ENCODE results near the gene ADAMTS3.

The ADAMTS3 gene

DNA sequence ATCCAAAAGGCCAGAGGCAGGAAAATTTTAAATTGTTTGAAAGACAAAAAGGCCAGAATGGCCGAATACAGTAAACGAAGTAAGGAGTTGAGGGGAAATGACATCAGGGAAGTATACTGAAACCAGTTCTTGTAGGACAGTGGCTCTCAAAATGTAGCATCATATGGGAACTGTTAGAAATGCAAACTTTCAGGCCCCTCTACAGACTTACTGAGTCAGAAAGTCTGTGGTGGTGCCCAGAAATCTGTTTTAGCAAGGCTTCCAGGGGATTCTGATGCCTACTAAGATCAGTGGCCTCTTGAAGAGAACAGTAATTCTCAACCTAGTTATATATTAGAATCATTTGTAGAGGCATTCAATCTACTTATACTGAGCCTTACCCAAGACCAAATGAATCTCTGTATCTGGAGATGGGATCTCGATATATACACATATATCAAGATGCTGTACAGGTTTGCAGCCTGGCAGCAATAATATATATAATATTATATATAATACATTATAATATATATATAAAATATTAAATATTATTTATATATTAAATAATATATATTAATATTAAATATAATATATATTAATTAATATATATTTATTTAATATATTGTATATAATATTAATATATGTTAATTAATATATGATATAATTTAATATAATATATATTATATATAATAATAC lies 39.7 kb downstream of the ADAMTS3 start:
- DNase-seq, result no peak
- no peak for TF ChIP-seq POLR2A (IDR thresholded peaks at IDR 0.05; ENCODE audit: low read length)
- TF ChIP-seq GATA1 (IDR thresholded peaks at IDR 0.05; ENCODE audit: low read depth, low read length), result no peak

DNA sequence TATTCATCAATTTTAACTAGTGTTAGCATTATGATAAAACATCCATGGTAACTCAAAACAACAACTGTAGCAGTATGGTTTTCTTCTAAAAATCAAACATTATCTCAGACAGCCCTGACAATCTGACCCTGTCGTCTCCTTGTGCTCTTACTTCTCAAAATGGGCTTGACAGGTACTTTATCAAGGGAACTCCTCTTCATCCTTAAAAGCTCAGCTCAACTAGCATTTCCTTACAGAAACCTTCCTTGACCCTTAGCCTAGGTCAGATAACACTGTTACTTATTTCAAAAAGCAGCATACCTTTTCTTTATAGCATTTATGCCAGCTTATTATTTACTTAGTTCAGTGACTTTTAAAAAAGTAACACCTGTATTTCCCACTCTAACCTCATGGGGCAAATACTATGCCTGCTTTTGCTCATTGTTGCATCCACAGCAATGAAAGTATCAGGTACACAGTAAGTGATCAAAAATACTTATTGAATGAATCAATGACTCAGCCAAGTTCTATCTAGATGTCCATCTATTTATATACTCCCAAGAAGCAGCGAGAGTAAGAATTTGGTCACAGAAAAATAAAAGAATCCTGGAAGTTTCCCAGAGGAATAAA lies 41.9 kb downstream of the ADAMTS3 start:
- TF ChIP-seq POLR2A (IDR thresholded peaks at IDR 0.05; ENCODE audit: low read length), result no peak
- no peak for TF ChIP-seq GATA1 (IDR thresholded peaks at IDR 0.05; ENCODE audit: low read depth, low read length)
- DNase-seq, result no peak

DNA sequence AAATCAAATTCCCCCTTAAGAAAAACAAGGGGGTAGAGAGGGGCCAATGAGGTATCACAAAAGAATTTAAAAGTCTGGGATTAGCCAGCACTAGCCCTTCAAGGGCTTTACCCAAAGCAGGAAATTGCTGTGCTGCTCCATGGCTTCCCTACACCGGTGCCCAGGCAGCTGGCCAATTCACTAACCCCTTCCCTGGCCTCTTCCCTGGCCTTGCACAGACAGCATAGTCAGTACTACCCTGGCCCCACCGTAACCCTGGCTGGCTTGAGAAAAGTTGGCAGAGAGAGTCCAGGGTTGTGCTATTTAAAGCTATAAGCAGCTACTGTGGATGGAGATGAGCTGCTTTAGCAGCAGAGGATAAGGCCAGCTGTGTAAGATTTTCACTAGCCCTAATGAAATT lies 43.1 kb downstream of the ADAMTS3 start:
- TF ChIP-seq POLR2A (IDR thresholded peaks at IDR 0.05; ENCODE audit: low read length), result no peak
- no peak for TF ChIP-seq GATA1 (IDR thresholded peaks at IDR 0.05; ENCODE audit: low read depth, low read length)

DNA sequence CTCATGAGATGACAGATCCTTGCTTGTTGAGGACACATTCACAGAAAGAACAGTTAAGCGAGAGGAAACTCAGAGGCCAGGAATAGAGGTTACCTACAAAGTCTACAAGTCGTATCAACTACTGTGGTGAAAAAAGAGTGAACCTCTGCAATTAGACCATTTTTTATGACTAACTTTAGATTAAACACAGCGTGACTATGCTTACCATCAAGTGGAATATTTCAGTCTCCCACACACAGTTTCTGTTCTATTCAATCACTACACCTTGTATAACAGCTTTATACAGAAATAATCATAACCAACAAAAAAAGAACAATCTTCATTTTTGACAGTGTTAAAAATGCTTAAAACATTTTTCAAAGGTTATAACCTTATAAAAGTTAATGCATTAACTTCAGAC lies 46.6 kb downstream of the ADAMTS3 start:
- no peak for DNase-seq
- TF ChIP-seq POLR2A (IDR thresholded peaks at IDR 0.05; ENCODE audit: low read length) (no peak), GATA1 (IDR thresholded peaks at IDR 0.05; ENCODE audit: low read depth, low read length) (no peak)

More for the DNA sequence above, 43.1 kb downstream of the ADAMTS3 start:
- DNase-seq, result no peak

DNA sequence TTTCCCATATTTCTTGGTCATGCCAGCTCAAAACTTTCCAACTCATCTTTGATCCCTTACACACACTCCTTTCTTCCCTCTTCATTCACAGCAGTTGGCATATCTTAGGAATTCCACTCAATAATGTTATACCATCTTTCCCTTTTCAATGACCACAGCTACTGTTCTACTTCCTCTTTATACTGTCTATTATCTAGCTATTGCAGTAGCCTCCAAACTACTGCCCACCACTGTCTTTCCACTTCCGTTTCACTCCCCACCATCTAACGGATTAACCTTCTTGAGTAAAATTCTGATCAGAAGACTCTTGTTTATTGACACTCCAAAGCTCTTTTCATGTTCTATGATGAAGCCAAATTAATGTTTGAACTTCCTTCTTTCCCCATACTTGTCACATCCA lies 55.8 kb downstream of the ADAMTS3 start:
- no peak for TF ChIP-seq POLR2A (IDR thresholded peaks at IDR 0.05; ENCODE audit: low read length)
- no peak for DNase-seq

DNA sequence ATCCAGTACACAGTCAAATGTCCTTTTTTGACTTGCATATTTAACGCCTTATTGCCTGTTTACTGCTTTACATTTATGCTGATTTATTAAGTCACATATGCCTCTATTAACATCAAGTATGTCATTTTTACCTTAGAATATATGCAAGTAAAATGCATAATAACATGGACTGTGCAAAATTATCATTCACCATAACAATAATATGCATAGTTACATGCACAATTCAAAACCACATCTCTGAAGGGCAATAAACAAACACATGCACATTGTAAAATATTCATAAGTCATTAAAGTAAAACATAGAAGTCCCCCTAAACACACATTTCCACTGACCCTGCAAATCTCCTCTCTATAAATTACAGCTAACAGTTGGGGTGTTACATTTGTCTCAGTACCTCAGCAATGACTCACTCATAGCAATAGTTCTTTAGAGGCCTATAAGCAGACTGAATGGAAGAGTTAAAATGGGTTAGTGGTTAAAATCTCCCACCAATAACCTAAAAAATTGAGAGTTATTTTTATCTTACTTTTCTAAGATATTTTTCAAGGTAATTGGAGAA lies 61.1 kb downstream of the ADAMTS3 start:
- no peak for TF ChIP-seq GATA1 (IDR thresholded peaks at IDR 0.05; ENCODE audit: low read depth, low read length)
- TF ChIP-seq POLR2A (IDR thresholded peaks at IDR 0.05; ENCODE audit: low read length), result no peak
- no peak for DNase-seq

DNA sequence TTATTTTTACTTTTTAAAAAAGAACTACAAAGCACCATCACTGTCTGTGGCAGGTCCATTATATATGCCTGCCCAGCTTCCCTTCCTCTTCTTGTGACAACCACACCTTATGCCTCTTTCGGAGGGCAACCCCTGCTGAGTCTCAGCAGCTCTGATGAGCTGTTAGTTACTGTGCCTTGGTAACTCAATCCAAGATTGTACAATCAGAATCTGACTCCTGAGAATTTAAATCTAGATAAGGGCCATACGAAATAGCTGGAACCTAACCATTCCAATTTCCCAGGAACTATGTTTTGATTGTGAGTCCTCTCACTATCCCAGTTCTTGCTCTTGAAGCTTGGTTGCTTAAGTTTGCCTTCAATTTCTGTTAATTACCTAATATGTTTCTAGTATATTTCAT lies 61.9 kb downstream of the ADAMTS3 start:
- no peak for DNase-seq
- no peak for TF ChIP-seq GATA1 (IDR thresholded peaks at IDR 0.05; ENCODE audit: low read depth, low read length)
- TF ChIP-seq POLR2A (IDR thresholded peaks at IDR 0.05; ENCODE audit: low read length), result no peak

DNA sequence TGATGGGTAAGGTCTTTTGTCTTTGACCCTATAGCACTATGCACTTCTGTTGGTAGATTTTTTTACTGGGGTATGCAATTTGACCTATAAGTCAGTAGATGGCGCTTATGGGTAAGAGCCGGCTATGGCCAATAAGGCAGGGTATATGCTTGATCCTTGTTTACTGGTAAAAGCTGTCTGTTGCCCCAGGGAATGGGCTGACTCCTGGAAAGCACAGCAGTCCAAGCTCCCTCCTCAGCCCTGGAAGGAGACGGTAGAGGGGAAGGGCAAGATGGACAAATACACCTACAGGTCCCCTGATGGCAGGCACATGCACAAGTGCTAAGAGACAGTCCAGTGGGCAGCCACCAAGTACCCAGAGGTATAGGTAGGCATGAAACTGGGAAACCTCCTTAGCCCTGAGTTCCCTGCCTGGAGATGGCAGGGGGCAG lies 63.7 kb downstream of the ADAMTS3 start:
- TF ChIP-seq POLR2A (IDR thresholded peaks at IDR 0.05; ENCODE audit: low read length) (no peak), GATA1 (IDR thresholded peaks at IDR 0.05; ENCODE audit: low read depth, low read length) (no peak)
- peak; percentile 54 to 57 for DNase-seq

DNA sequence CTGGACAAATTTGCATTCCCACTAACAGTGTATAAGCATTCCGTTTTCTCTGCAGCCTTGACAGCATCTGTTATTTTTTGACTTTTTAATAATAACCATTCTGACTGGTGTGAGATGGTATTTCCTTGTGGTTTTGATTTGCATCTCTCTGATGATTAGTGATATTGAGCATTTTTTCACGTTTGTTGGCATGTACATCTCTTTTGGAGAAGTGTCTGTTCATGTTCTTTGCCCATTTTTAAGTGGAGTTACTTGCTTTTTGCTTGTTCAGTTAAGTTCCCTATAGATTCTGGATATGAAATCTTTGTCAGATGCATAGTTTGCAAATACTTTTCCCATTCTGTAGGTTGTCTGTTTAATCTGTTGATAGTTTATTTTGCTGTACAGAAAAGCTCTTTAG lies 68.8 kb downstream of the ADAMTS3 start:
- no peak for DNase-seq
- TF ChIP-seq GATA1 (IDR thresholded peaks at IDR 0.05; ENCODE audit: low read depth, low read length) (no peak), POLR2A (IDR thresholded peaks at IDR 0.05; ENCODE audit: low read length) (no peak)

DNA sequence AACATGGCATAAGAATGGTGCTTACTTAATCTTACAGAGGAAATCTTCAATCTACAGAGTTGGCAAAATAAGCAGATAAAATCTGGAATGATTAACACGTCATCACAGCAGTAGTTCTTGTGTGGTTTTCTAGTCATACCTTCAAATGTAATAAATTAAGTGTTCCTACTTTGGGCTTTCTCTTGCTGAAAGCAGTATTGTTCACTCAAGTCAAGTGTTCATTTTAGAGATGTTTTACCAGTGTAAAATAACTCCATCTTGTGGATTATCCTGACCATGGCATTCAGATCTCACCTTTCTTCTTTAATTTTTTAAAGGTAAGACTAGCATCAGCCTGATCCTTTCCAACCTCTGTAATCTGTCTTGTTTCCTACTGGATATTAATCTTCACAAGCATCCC lies 72.9 kb downstream of the ADAMTS3 start:
- no peak for DNase-seq
- no peak for TF ChIP-seq GATA1 (IDR thresholded peaks at IDR 0.05; ENCODE audit: low read depth, low read length)

DNA sequence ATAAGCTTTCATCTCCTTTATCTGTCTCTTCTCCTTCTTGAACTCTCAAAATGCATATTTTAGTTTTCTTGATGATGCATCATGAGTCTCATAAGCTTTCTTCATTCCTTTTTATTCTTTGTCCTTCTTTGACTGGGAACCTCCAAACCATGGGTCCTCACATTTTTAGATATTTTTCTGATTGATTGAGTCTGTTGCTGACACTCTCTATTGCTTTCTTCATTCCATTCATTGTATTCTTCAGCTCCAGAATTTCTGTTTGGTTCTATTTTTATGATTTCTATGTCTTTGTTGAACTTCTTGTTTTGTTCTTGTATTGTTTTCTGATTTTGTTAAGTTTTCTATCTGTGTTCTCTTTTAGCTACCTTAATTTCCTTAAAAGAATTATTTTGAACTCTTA lies 74.9 kb downstream of the ADAMTS3 start:
- no peak for TF ChIP-seq POLR2A (IDR thresholded peaks at IDR 0.05; ENCODE audit: low read length)
- TF ChIP-seq GATA1 (IDR thresholded peaks at IDR 0.05; ENCODE audit: low read depth, low read length), result no peak
- DNase-seq, result no peak

DNA sequence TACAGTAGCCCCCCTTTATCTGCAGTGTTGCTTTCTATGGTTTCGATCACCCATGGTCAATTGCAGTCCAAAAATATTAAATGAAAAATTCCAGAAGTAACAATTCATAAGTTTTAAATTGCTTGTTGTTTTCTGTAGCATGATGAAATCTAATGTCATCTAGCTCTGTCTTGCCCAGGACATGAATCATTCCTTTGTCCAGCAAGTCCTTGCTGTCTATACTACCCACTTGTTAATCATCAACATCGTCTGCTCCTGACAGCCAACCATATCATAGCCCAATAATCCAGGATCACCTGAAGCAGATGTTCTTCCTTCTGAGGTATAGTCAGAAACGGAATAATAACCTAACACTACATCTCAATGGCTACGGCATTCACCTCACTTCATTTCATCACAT lies 79.8 kb downstream of the ADAMTS3 start:
- DNase-seq, result peak in 1 of 2 experiments; percentile 3
- TF ChIP-seq GATA1 (IDR thresholded peaks at IDR 0.05; ENCODE audit: low read depth, low read length) (no peak), POLR2A (IDR thresholded peaks at IDR 0.05; ENCODE audit: low read length) (no peak)

DNA sequence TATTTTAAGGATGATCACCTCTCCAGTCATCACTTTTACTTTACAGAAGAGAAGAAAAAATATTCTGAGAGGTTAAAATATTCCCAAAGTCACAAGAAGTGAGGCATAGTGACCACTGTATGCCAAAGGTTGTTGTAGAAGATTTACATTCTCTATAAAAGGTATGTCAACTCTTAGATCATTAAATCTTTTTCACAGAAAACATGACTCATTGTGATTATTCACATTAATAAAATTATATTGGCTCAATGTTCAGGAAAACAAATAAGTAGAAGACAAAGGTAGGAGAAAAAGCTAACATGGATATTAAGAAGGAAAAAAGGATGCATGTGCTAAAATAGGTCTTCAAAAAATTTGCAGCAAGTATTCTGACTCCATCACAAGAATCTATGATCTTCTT lies 82.0 kb downstream of the ADAMTS3 start:
- TF ChIP-seq POLR2A (IDR thresholded peaks at IDR 0.05; ENCODE audit: low read length) (no peak), GATA1 (IDR thresholded peaks at IDR 0.05; ENCODE audit: low read depth, low read length) (no peak)
- DNase-seq, result no peak

DNA sequence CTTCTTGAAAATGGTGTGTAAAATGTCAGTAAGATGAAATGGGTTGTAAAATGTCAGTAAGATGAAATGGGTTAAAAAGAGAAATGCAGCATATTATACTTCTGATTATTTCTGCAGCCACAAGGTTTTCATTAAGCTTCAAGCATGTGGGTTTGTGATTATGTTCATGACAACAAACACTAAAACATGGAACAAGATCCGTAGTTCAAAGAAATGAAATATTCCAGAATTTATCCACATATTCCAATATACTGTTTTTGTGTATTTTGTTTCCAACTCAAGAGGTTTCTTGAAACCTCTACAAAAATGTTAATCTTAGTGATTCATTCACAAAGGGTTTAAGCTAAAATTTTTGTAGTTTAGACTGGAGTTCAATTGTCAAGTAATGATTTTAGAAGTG lies 84.0 kb downstream of the ADAMTS3 start:
- DNase-seq, result no peak
- TF ChIP-seq GATA1 (IDR thresholded peaks at IDR 0.05; ENCODE audit: low read depth, low read length) (no peak), POLR2A (IDR thresholded peaks at IDR 0.05; ENCODE audit: low read length) (no peak)

DNA sequence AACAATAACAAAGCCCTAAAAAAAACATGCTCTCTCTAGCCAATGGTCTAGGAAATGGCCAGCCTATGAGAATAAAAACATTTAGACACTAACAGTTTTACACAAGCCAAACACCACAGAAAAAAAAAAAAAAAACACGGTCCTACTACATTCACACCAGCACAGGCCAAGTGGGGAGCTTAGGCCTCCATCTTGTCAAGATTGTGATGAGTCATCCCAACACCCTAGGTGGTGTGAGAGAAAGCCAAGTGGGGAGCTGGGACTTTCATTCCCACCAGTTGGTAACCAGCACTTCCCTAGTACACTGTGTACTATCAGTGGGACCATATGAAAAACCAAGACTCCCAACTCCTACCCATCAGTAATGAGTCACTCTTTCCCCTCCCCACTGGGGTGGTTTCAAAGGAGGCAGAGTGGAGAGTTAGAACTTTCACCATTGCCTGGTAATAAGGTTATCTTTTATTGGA lies 95.6 kb downstream of the ADAMTS3 start:
- DNase-seq, result peak; percentile 2 to 23
- TF ChIP-seq GATA1 (IDR thresholded peaks at IDR 0.05; ENCODE audit: low read depth, low read length) (no peak), POLR2A (IDR thresholded peaks at IDR 0.05; ENCODE audit: low read length) (no peak)

Data from erythroblast (primary cell).